PC-9 (cell line): Measurements from ENCODE around the gene CWC15. TPM values are rescaled to one million over a fixed set of nuclear protein-coding genes. Genes with fewer than 3 reads are reported as not detected.
"Not testable (repeated sequence)": the region's sequence is repeated elsewhere in the genome, so short reads cannot be mapped to it uniquely, and the experiment has no call there.

ENCODE experiments used
- BruUV-seq: library from RNA; stranded (reverse); fragments of 400-500 nt; replicated peaks from 2 replicates; lab custom pipeline; 2021; lab: Mats Ljungman, UMichigan
- CTCF ChIA-PET: fragments of 300-600 bp; sonication (Branson Sonifier 250); formaldehyde crosslinking; loops from one replicate; lab custom pipeline; 2022; ENCODE audit warnings: antibody characterized with exemption; lab: Charles Lee
- POLR2A ChIA-PET: fragments of 300-600 bp; sonication (Branson Sonifier 250); formaldehyde crosslinking; loops from one replicate; lab custom pipeline; 2022; ENCODE audit warnings: antibody characterized with exemption; ENCODE audit not compliant: unreplicated experiment; lab: Charles Lee
- DNase-seq, 2 experiments: peaks; one replicate each; pipeline versions ENCODE4 v3.0.0 to v3.0.0-alpha.2; 2015 to 2022; ENCODE audit warnings: mixed read lengths in 1 of 2
- H2AFZ ChIP-seq: fragments of 200-600 bp; sonication (generic); 2 replicates; pipeline ENCODE4 v1.8.1; 2017; ENCODE audit warnings: antibody characterized with exemption
- H3F3A ChIP-seq: fragments of 200-600 bp; sonication (generic); 2 replicates; pipeline ENCODE4 v1.8.1; 2017; ENCODE audit warnings: antibody characterized with exemption, mild to moderate bottlenecking, low read depth; ENCODE audit not compliant: insufficient read depth
- H3K27ac ChIP-seq: fragments of 200-600 bp; sonication (generic); 2 replicates; pipeline ENCODE4 v1.6.1; 2016; ENCODE audit warnings: mixed run types
- H3K27me3 ChIP-seq: fragments of 200-600 bp; sonication (generic); 2 replicates; pipeline ENCODE4 v1.6.1; 2016; ENCODE audit warnings: low read depth, mixed run types; ENCODE audit not compliant: insufficient read depth
- H3K36me3 ChIP-seq: fragments of 200-600 bp; sonication (generic); 2 replicates; pipeline ENCODE4 v1.6.1; 2016; ENCODE audit warnings: low read depth, mixed run types
- H3K4me1 ChIP-seq: fragments of 200-600 bp; sonication (generic); replicated peaks from 2 replicates; pipeline ENCODE4 v1.6.1; 2016; ENCODE audit warnings: mixed run types; ENCODE audit not compliant: insufficient read depth
- H3K4me2 ChIP-seq: fragments of 200-600 bp; sonication (generic); 2 replicates; pipeline ENCODE4 v1.6.1; 2017; ENCODE audit warnings: mixed run types
- H3K4me3 ChIP-seq: fragments of 200-600 bp; sonication (generic); 2 replicates; pipeline ENCODE4 v1.6.1; 2016; ENCODE audit warnings: mixed run types
- H3K79me2 ChIP-seq: fragments of 200-600 bp; sonication (generic); 2 replicates; pipeline ENCODE4 v1.6.1; 2017; ENCODE audit warnings: low read depth, mixed run types
- H3K9me2 ChIP-seq: fragments of 200-600 bp; sonication (generic); 2 replicates; pipeline ENCODE4 v1.8.1; 2017; ENCODE audit warnings: mild to moderate bottlenecking; ENCODE audit not compliant: insufficient read depth
- H3K9me3 ChIP-seq: fragments of 200-600 bp; sonication (generic); 2 replicates; pipeline ENCODE4 v1.8.1; 2016; ENCODE audit warnings: low read depth; ENCODE audit not compliant: insufficient read depth
- H4K20me1 ChIP-seq: fragments of 200-600 bp; sonication (generic); 2 replicates; pipeline ENCODE4 v1.8.1; 2017; ENCODE audit not compliant: insufficient read depth
- CTCF ChIP-seq: fragments of 200-600 bp; sonication (generic); conservative IDR thresholded peaks from 2 replicates; pipeline ENCODE4 v1.6.1; 2017; ENCODE audit warnings: mixed run types, antibody characterized with exemption, mild to moderate bottlenecking, moderate library complexity
- EZH2 ChIP-seq: fragments of 200-600 bp; sonication (generic); IDR thresholded peaks from 2 replicates; pipeline ENCODE4 v1.8.0; 2017; ENCODE audit warnings: antibody characterized with exemption, low read depth
- intact Hi-C: fragments of 100-400 bp; cut with micrococcal nuclease; formaldehyde crosslinking; loops from one replicate; pipeline ENCODE4 v1.10.0; 2022; ENCODE audit not compliant: unreplicated experiment
- total RNA-seq: library from RNA; stranded (reverse); gene quantifications from 2 replicates; pipeline ENCODE4 v1.2.3, GENCODE V29; 2021

Gene CWC15
- total RNA-seq, 1 experiment from 2014 or later = 50.9 TPM

GRCh38 chr11:94923004-94923334 is 50.4 kb downstream of the CWC15 start:
- Histone ChIP-seq H3K36me3 (no peaks in the 10 kb centered on the region), H3K27ac (no peak overlapping the region), H2AFZ (no peak overlapping the region), H3K79me2 (no peaks in the 10 kb centered on the region), H3K4me3 (no peak overlapping the region), H3K27me3 (no peaks in the 10 kb centered on the region), H3K4me1 (peaks cover 9% of the 10 kb centered on the region), H3F3A (no peaks in the 10 kb centered on the region), H3K9me2 (no peaks in the 10 kb centered on the region), H3K9me3 (no peaks in the 10 kb centered on the region), H3K4me2 (no peak overlapping the region), H4K20me1 (no peaks in the 10 kb centered on the region)
- intact Hi-C loops = no loop called here
- no peak for DNase-seq
- CTCF ChIA-PET = no interaction called here
- no peak for TF ChIP-seq CTCF
- no peak for TF ChIP-seq EZH2
- BruUV-seq = no TSS peak
- POLR2A ChIA-PET = no interaction called here

GRCh38 chr11:94922321-94923003 is 50.9 kb downstream of the CWC15 start:
- no peak for TF ChIP-seq CTCF

GRCh38 chr11:94920311-94920710 is 53.0 kb downstream of the CWC15 start:
- no peaks in the 10 kb centered on the region for H3K79me2 ChIP-seq
- no TSS peak for BruUV-seq
- CTCF ChIA-PET = no interaction called here
- H3K27ac ChIP-seq = no peak overlapping the region
- H3K36me3 ChIP-seq = no peaks in the 10 kb centered on the region
- no peaks in the 10 kb centered on the region for H3K9me3 ChIP-seq
- no peaks in the 10 kb centered on the region for H3K27me3 ChIP-seq
- no peak for DNase-seq
- POLR2A ChIA-PET = no interaction called here
- H3F3A ChIP-seq = no peaks in the 10 kb centered on the region
- intact Hi-C loops = no loop called here
- no peaks in the 10 kb centered on the region for H3K9me2 ChIP-seq
- no peak overlapping the region for H2AFZ ChIP-seq
- H3K4me2 ChIP-seq = no peak overlapping the region
- TF ChIP-seq CTCF (no peak), EZH2 (no peak)
- H4K20me1 ChIP-seq = no peaks in the 10 kb centered on the region; the same call in 1 of the 2 replicates
- H3K4me3 ChIP-seq = no peak overlapping the region
- H3K4me1 ChIP-seq = no peaks in the 10 kb centered on the region

More at GRCh38 chr11:94922321-94923003, 50.9 kb downstream of the CWC15 start:
- Histone ChIP-seq H3K27me3 (no peaks in the 10 kb centered on the region), H2AFZ (no peak overlapping the region), H4K20me1 (no peaks in the 10 kb centered on the region), H3K4me1 (peaks cover 9% of the 10 kb centered on the region), H3K9me2 (no peaks in the 10 kb centered on the region), H3K36me3 (no peaks in the 10 kb centered on the region), H3K4me3 (no peak overlapping the region), H3K9me3 (no peaks in the 10 kb centered on the region), H3F3A (no peaks in the 10 kb centered on the region), H3K27ac (no peak overlapping the region), H3K79me2 (no peaks in the 10 kb centered on the region), H3K4me2 (no peak overlapping the region)
- intact Hi-C loops = no loop called here
- POLR2A ChIA-PET = no interaction called here
- no peak for DNase-seq
- CTCF ChIA-PET = no interaction called here
- no TSS peak for BruUV-seq

GRCh38 chr11:94913718-94914394 is 59.5 kb downstream of the CWC15 start:
- H3K9me2 ChIP-seq, H3F3A ChIP-seq, H3K4me1 ChIP-seq, H3K9me3 ChIP-seq, intact Hi-C loops, DNase-seq, H3K79me2 ChIP-seq, H3K27me3 ChIP-seq, H3K4me3 ChIP-seq, POLR2A ChIA-PET, H3K27ac ChIP-seq, CTCF ChIA-PET, H4K20me1 ChIP-seq, H3K4me2 ChIP-seq, BruUV-seq, H2AFZ ChIP-seq: not testable (repeated sequence)
- H3K36me3 ChIP-seq = 0 out of 2 replicates have a peak, but pooled peaks cover 15% of the 10 kb centered on the region
